Measurements from ENCODE around the gene OR13J1.

OR13J1 gene

DNA sequence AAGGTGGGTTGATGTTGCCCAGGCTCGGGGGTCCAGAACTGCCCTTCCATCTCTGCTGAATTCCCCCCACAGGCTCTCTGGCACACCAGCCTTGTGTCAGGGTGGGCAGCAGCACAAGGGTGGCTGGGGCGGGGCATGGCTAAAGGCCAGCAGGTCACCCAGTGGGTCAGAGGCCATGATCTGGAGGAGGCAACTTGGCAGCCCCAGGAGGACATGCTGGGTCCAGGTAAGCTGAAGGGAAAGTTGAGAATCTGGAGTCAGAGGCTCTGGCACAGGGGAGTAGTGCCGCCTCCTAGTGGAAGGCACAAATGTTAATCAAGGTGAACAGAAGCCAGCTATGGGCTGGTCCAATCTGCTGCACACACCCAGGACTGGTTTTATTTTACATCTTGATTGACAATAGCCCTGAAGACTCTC is 35.0 kb downstream of the OR13J1 start:
- in situ Hi-C loops (cut with HindIII; ENCODE audit: low sequenced_read_pairs), result no loop called here

DNA sequence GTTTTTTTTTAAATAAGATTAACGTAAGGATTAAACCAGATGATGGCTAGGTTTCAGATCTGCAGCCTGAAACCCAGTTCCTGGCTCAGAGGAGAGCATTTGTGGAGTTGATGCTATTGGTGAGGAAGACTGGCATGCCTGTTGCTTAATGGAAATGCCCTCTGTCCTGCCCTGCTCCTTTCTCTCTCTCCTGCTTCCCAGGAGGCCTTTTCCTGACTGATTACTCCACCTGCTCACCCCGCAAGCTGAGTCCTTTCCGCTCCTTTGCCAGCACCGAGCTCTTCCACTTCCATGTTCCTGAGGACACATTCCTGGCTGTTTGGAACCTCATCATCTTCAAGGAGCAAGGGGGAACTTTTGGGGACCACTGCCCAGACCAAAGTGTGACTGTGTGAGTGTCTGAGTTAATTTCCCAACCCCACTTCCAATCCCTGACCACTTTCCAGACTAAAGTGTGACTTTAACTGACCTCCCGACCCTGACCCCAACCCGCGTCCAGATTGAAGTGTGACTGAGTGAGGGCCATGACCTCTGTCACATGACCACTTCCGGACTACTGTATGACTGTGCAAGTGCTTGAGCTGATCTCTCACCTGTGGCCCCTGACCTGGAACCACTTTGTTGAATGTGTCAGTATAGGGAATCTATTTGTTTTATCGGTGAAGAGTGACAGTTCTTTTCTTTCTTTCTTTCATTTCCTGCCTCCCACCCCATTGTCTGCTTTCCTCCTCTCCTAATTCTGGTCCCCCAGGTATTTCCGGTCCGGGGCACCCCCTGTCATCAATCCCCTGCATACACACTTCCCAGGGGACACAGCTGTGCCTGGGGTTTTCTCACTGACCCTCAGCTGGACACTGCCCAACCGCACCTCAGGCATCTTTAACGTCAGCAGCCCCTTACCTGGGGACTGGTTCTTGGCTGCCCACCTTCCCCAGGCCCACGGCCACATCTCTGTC is 35.7 kb downstream of the OR13J1 start:
- in situ Hi-C loops (cut with HindIII; ENCODE audit: low sequenced_read_pairs), result no loop called here

DNA sequence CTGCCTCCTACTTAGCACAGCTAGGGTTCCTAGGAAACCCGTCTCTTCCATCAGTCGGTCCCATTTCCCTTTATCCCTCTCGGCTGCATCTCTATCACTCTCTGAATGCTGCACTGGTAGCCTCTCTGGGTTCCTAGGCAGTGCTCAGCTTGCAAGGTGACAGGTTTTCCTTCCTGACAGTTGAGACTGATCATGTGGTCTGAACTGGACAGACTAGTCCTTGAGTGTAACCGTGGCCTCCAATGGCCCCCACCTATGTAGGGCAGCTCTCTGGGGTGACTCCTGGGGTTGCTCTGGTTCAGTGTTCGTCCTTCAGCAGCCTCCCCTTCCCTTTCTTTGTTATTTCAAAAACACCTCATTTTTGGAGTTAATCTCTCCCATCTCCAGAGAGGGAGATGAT is 37.4 kb downstream of the OR13J1 start:
- in situ Hi-C loops (cut with HindIII; ENCODE audit: low sequenced_read_pairs), result no loop called here

DNA sequence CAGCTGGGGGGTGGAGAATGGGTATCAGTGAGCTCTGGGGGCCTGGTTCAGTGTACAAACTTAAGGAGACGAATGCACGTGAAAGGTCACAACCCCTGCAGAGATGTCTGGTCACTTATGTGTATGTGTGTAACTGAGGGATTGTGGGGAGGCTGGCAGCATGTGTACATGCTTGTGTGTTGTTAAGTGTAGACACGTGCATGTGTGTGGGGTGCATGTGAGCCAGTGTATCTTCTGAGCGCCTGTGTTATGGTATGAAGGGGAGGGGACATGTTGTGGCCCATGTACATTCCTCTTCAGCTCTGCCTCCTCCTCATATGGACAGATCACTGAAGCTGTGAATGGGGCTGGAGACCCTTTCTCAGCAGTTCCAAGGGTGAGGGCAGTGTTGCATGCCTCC is 39.2 kb downstream of the OR13J1 start:
- in situ Hi-C loops (cut with HindIII; ENCODE audit: low sequenced_read_pairs), result no loop called here

DNA sequence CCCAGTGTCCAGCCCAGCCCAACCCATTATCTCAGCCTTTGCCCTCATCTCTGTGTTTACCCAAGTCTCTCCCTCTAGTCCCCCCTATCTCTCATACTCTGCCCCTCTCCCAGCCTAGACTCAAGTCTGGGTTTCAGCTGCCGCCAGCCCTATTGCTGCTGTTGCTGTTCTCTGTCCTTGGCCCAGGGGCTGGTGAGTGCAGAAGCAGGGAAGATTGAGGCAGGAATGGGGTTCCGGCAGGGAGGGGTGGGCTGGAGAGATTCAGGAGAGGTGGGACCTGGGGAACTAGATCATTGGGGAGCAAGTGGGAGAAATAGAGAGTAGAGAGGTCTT is 40.5 kb downstream of the OR13J1 start:
- in situ Hi-C loops (cut with HindIII; ENCODE audit: low sequenced_read_pairs), result no loop called here

DNA sequence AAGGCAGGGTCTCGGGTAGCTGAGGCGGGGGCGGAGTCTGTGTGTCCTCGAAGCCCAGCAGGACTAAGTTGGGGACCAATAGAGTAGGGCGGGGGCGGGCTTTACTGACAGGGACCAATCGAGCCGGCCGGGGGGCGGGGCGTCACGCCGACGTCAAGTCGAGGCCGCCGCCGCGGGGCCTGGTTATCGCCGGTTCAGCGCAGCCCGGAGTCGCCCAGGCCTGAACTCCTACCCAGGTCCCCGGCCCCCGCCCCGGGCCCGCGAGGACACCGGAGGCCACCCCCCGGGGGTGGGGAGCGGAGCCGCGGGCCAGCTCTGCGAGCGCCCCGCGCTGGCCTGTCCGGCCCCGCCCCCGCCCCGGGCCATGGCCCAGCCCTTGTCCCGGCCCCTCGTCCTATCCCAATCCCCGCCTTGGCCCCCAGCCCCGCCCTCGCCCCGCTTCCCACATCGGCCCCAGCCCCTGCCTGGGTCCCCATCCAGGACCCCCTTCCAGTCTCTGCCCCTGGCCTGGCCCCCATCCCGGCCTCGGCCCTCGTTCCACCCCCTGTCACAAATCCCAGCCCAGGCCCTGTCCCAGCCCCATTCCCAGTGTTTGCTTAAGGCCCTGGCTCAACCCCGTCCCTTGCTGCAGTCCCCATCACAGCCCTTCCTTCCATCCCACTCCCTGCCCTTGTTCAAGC is 41.0 kb downstream of the OR13J1 start, which contains the start of gene TMEM8B:
TSS of gene TMEM8B (plus strand) at position 145 of the 680 bp plus-strand sequence. CDS start at position 365, 220 bp downstream.
- in situ Hi-C loops (cut with HindIII; ENCODE audit: low sequenced_read_pairs), result no loop called here

DNA sequence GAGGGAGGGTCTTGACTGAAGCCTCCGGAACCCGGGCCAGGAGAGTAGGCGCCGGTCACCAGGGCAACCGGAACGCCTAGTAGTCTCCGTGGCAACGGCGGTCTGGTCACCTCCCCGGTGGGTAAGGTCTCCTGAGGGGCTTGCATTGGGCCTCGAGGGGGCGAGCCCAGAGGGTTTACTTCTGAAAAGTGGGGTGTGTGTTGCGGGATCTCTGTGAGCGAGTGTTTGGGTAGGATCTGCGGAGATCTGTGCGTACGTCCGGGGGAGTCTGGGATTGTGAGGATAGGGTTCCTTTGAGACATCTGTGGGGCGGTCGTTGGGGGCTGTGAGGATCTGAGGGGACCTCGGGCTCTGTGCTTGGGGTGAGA is 41.5 kb downstream of the OR13J1 start, which contains the start of gene FAM221B:
TSS of gene FAM221B (minus strand) at position 17 of the 368 bp plus-strand sequence. CDS start 2,571 bp downstream, outside the sequence.
- in situ Hi-C loops (cut with HindIII; ENCODE audit: low sequenced_read_pairs), result no loop called here

DNA sequence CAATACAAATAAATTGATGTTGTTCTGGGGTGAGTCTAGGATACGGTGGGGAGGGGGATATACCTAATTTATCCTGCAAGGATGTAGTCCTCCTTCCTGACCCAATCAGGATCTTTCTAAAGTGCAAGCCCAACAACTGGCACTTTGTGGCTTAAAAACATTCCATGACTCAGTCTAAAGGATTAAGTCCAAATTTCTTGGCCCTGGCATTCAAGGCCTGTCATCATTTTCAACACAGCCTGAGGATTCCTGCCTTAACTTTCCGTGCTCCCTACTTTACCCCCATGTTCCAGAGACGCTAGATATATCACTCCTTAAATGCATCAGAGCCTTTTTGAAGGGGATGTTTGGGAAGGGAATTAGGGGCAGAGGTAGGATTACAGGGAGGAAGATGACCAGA is 42.7 kb downstream of the OR13J1 start:
- in situ Hi-C loops (cut with HindIII; ENCODE audit: low sequenced_read_pairs), result no loop called here

DNA sequence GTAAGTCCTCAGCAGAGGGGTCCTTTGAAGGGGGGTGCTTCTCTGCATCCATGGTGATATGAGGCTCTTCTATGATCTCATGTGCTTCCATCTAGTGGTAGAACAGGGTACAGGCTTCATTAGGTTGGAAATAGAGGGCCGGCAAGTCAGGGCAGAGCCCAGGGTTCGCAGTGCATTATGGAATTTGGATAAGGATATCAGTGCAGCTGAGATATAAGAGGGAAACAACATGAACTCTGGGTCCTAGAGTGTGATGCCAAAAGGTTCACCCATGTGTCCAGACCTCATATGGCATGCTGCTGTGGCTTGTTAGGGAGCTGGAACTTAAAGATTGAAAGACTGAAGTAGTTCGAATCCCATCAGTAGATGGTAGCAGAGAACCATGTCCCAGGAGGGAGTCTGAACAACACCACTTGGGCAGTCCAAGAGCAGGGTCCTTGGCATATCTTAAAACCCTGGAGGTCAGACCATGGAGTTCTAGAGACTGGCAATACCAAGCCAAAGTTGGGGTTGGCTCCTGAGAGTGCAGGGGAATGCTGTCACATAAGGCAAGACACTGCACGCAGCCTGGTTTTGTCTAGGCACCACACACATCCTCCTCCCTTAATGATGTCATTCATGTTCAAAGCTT is 44.0 kb downstream of the OR13J1 start:
- in situ Hi-C loops (cut with HindIII; ENCODE audit: low sequenced_read_pairs), result no loop called here

DNA sequence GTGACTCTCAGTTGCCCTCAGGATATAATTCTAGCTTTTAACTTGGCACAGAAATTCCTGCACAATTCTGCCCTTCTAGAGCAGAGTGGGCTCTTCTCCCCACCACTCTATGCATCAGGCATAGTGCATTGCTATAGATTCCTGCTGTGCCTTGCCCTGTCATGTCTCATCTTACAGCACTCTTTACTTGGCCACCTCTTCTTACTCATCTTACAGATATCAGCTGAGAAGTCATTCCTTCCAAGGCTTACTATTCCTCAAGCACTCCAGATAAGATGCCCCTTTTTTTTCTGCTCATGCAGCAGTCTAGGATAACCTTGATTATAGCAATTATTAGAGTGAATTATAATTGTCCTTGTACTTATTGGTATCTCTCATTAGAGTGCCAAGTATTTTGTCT is 47.3 kb downstream of the OR13J1 start:
- in situ Hi-C loops (cut with HindIII; ENCODE audit: low sequenced_read_pairs), result no loop called here

DNA sequence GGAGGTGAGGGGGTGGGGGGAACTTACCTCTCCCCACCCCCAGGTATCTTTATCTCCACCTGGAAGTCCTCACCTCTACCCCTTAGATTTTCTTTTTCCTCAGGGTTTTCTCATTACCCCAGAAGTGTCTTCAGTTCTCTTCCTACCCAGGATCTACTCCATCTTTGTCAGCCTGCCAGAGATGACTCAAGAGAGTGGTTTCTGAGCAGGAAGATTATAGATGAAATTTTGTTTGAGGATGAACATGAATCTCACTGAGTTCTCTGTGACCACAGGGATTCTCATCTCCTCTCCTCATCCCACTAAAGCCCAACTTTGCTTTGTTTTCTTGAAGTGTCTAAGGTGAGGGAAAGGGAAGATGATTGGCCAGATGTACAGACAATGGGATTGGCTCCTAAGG is 50.1 kb downstream of the OR13J1 start:
- in situ Hi-C loops (cut with HindIII; ENCODE audit: low sequenced_read_pairs), result no loop called here
